ENCODE measurements around the gene CHAF1B.

GRCh38 chr21:36349315-36349714, 35.9 kb upstream of the CHAF1B start:
- TF ChIP-seq ZNF274 (IDR thresholded peaks at IDR 0.05; ENCODE audit: low read depth, low read length): no peak
- no peak for TF ChIP-seq YY1 (IDR thresholded peaks at IDR 0.05; ENCODE audit: insufficient read depth, insufficient read length)
- TF ChIP-seq SUZ12 (IDR thresholded peaks at IDR 0.05; ENCODE audit: extremely low read depth, insufficient read depth, insufficient read length): no peak
